ENCODE measurements around the gene FOXF2. TPM values are rescaled to one million over a fixed set of nuclear protein-coding genes. Genes with fewer than 3 reads are reported as not detected.

Gene FOXF2
- total RNA-seq, 1 donor from 2014 or later: 0.30 TPM

GRCh38 chr6:1399085-1399780 is 9.9 kb downstream of the FOXF2 start:
- DNase-seq: no peak
- Histone ChIP-seq H3K4me1 (no peaks in the 10 kb centered on the region), H3K27me3 (ENCODE audit: low read depth) (peaks cover 100% of the 10 kb centered on the region), H3K9me3 (replicated peaks) (peaks cover 1% of the 10 kb centered on the region), H3K36me3 (no peaks in the 10 kb centered on the region), H3K27ac (replicated peaks) (no peak overlapping the region), H3K4me3 (no peak overlapping the region)
- no peak for TF ChIP-seq CTCF (IDR thresholded peaks at IDR 0.05; ENCODE audit: borderline replicate concordance)
- intact Hi-C loops (cut with micrococcal nuclease): no loop called here

- intact Hi-C loops (cut with micrococcal nuclease): no loop called here
- Histone ChIP-seq H3K4me3 (no peak overlapping the region), H3K27me3 (ENCODE audit: low read depth) (peaks cover 95% of the 10 kb centered on the region), H3K9me3 (replicated peaks) (peaks cover 12% of the 10 kb centered on the region), H3K27ac (replicated peaks) (no peak overlapping the region), H3K36me3 (no peaks in the 10 kb centered on the region), H3K4me1 (no peaks in the 10 kb centered on the region)
- no peak for DNase-seq
- no peak for TF ChIP-seq CTCF (IDR thresholded peaks at IDR 0.05; ENCODE audit: borderline replicate concordance)
Observed at GRCh38 chr6:1400126-1400850, 10.9 kb downstream of the FOXF2 start.

GRCh38 chr6:1402369-1402768 is 13.0 kb downstream of the FOXF2 start:
- H3K4me3 ChIP-seq: no peak overlapping the region
- no peaks in the 10 kb centered on the region for H3K36me3 ChIP-seq
- H3K4me1 ChIP-seq: no peaks in the 10 kb centered on the region
- H3K9me3 ChIP-seq (replicated peaks): peaks cover 12% of the 10 kb centered on the region
- DNase-seq: no peak
- intact Hi-C loops (cut with micrococcal nuclease): no loop called here
- H3K27me3 ChIP-seq (ENCODE audit: low read depth): peaks cover 75% of the 10 kb centered on the region
- no peak overlapping the region for H3K27ac ChIP-seq (replicated peaks)
- TF ChIP-seq CTCF (IDR thresholded peaks at IDR 0.05; ENCODE audit: borderline replicate concordance): no peak

- no peak for TF ChIP-seq CTCF (IDR thresholded peaks at IDR 0.05; ENCODE audit: borderline replicate concordance)
- intact Hi-C loops (cut with micrococcal nuclease): no loop called here
- peaks cover 12% of the 10 kb centered on the region for H3K9me3 ChIP-seq (replicated peaks)
- H3K4me3 ChIP-seq: no peak overlapping the region
- no peaks in the 10 kb centered on the region for H3K4me1 ChIP-seq
- no peak for DNase-seq
- no peaks in the 10 kb centered on the region for H3K36me3 ChIP-seq
- peaks cover 71% of the 10 kb centered on the region for H3K27me3 ChIP-seq (ENCODE audit: low read depth)
- H3K27ac ChIP-seq (replicated peaks): no peak overlapping the region
Observed at GRCh38 chr6:1402868-1403267, 13.5 kb downstream of the FOXF2 start.

- intact Hi-C loops (cut with micrococcal nuclease): no loop called here
Observed at GRCh38 chr6:1403851-1404712, 14.7 kb downstream of the FOXF2 start.

More at GRCh38 chr6:1403851-1404712, 14.7 kb downstream of the FOXF2 start:
- Histone ChIP-seq H3K27ac (replicated peaks) (no peak overlapping the region), H3K36me3 (no peaks in the 10 kb centered on the region), H3K9me3 (replicated peaks) (peaks cover 12% of the 10 kb centered on the region), H3K4me1 (no peaks in the 10 kb centered on the region), H3K4me3 (no peak overlapping the region), H3K27me3 (ENCODE audit: low read depth) (peaks cover 71% of the 10 kb centered on the region)
- no peak for DNase-seq
- no peak for TF ChIP-seq CTCF (IDR thresholded peaks at IDR 0.05; ENCODE audit: borderline replicate concordance)
